K562 (cell line): ENCODE measurements around the gene DEDD. TPM values are rescaled to one million over a fixed set of nuclear protein-coding genes. Genes with fewer than 3 reads are reported as not detected.

Experiments
- BMI1 ChIP-seq: fragments of 150-350 bp; IDR thresholded peaks from 2 replicates; pipeline ENCODE4 v1.6.1; 2014; ENCODE audit warnings: low read length
- CEBPB ChIP-seq: fragments of 450-650 bp; IDR thresholded peaks from 2 replicates; pipeline ENCODE4 v1.6.1; 2016; ENCODE audit warnings: missing genetic modification characterization, missing compliant biosample characterization
- CTCF ChIP-seq, 3 experiments: IDR thresholded peaks in 2 of 3; conservative IDR thresholded peaks in 1 of 3; 2 replicates each; pipeline ENCODE4 v1.5.1; 2011 to 2012; ENCODE audit warnings: low read length in 3 of 3, mild to moderate bottlenecking in 3 of 3, control low read depth in 2 of 3, improper control_type of control experiment in 1 of 3, inconsistent platforms in 1 of 3, low read depth in 1 of 3, mixed read lengths in 1 of 3, moderate library complexity in 1 of 3; ENCODE audit not compliant: insufficient read depth in 2 of 3
- FOXK1 ChIP-seq: sonication (generic); formaldehyde crosslinking; IDR thresholded peaks from 2 replicates; pipeline ENCODE4 v1.8.0; 2022; ENCODE audit warnings: missing genetic modification reagents, mild to moderate bottlenecking, borderline replicate concordance
- HMBOX1 ChIP-seq: sonication (generic); IDR thresholded peaks from 2 replicates; pipeline ENCODE4 v1.6.1; 2016
- HMGN3 ChIP-seq: IDR thresholded peaks from 2 replicates; pipeline ENCODE4 v1.6.1; 2011; ENCODE audit warnings: borderline replicate concordance, low read depth, mild to moderate bottlenecking, mixed read lengths, low read length; ENCODE audit not compliant: insufficient read length; ENCODE audit errors: extremely low read depth
- KAT7 ChIP-seq: sonication (generic); formaldehyde crosslinking; IDR thresholded peaks from 2 replicates; pipeline ENCODE4 v1.8.0; 2022; ENCODE audit warnings: missing genetic modification reagents, mild to moderate bottlenecking, borderline replicate concordance
- KLF1 ChIP-seq: fragments of 450-650 bp; IDR thresholded peaks from 2 replicates; pipeline ENCODE4 v1.6.1; 2016; ENCODE audit warnings: missing genetic modification characterization, missing compliant biosample characterization
- MECOM ChIP-seq: fragments of 250-450 bp; sonication (Bioruptor Pico); IDR thresholded peaks from 2 replicates; pipeline ENCODE4 v1.8.0; 2022; ENCODE audit warnings: inconsistent platforms
- MED1 ChIP-seq: sonication (generic); formaldehyde crosslinking; IDR thresholded peaks from 2 replicates; pipeline ENCODE4 v1.8.1; 2023; ENCODE audit warnings: missing genetic modification reagents, borderline replicate concordance
- MNT ChIP-seq, 2 experiments: fragments of 450-650 bp; conservative IDR thresholded peaks; 2 replicates each; pipeline ENCODE4 v1.6.1; 2017; ENCODE audit warnings: mild to moderate bottlenecking in 2 of 2, moderate library complexity in 2 of 2
- MTA1 ChIP-seq: fragments of 450-650 bp; IDR thresholded peaks from 2 replicates; pipeline ENCODE4 v1.6.1; 2017; ENCODE audit warnings: borderline replicate concordance
- NUFIP1 ChIP-seq: fragments of 450-650 bp; IDR thresholded peaks from 2 replicates; pipeline ENCODE4 v1.6.1; 2018; ENCODE audit not compliant: partially characterized antibody
- OTX1 ChIP-seq: fragments of 450-650 bp; formaldehyde crosslinking; IDR thresholded peaks from 2 replicates; pipeline ENCODE4 v1.4.0; 2022; ENCODE audit warnings: mild to moderate bottlenecking
- PURB ChIP-seq: sonication (generic); formaldehyde crosslinking; IDR thresholded peaks from 2 replicates; pipeline ENCODE4 v1.9.0; 2021; ENCODE audit warnings: low read depth, mild to moderate bottlenecking, missing genetic modification reagents
- SMAD2 ChIP-seq: fragments of 150-350 bp; IDR thresholded peaks from 2 replicates; pipeline ENCODE4 v1.6.1; 2014; ENCODE audit warnings: low read depth, mild to moderate bottlenecking, low read length
- SRSF1 ChIP-seq: fragments of 200-400 bp; formaldehyde crosslinking; IDR thresholded peaks from 2 replicates; pipeline ENCODE4 v1.6.1; 2017; ENCODE audit warnings: mild to moderate bottlenecking, low read depth, low read length, moderate library complexity
- SRSF3 ChIP-seq: fragments of 200-400 bp; formaldehyde crosslinking; IDR thresholded peaks from 2 replicates; pipeline ENCODE4 v1.6.1; 2016; ENCODE audit warnings: mild to moderate bottlenecking, low read length, moderate library complexity; ENCODE audit not compliant: insufficient read depth
- THRB ChIP-seq: fragments of 450-650 bp; formaldehyde crosslinking; conservative IDR thresholded peaks from 2 replicates; pipeline ENCODE4 v1.4.0; 2022; ENCODE audit warnings: mild to moderate bottlenecking, missing genetic modification characterization
- ZFP30 ChIP-seq: fragments of 250-450 bp; sonication (Bioruptor Pico); IDR thresholded peaks from 2 replicates; pipeline ENCODE4 v1.8.0; 2022; ENCODE audit warnings: moderate library complexity, mild to moderate bottlenecking, inconsistent platforms, borderline replicate concordance
- ZNF436 ChIP-seq: fragments of 250-450, 450-650 bp; sonication (Bioruptor Pico); formaldehyde crosslinking; IDR thresholded peaks from 2 replicates; pipeline ENCODE4 v1.7.0; 2020; ENCODE audit warnings: mild to moderate bottlenecking
- ZNF695 ChIP-seq: fragments of 450-650 bp; formaldehyde crosslinking; IDR thresholded peaks from 2 replicates; pipeline ENCODE4 v1.4.0; 2020; ENCODE audit warnings: mild to moderate bottlenecking, moderate library complexity
- ZNF77 ChIP-seq: fragments of 250-450 bp; sonication (Bioruptor Pico); IDR thresholded peaks from 2 replicates; pipeline ENCODE4 v1.5.0; 2020
- polyA plus RNA-seq, 8 experiments: library from polyadenylated mRNA; depleted of rRNA in 4 of 8; stranded (reverse) in 5 of 8; unstranded in 3 of 8; fragments of >200 nt; fragmentation: Nextera tagmentation in 2 of 8; fragmentation: Illumina TruSeq in 1 of 8; extraction: Ambion mirVana in 2 of 8; extraction: Trizol in 1 of 8; gene quantifications; 2 replicates each; pipeline versions ENCODE4 v1.2.1 to v1.2.3, GENCODE V29; 2011 to 2014; ENCODE audit warnings: inconsistent platforms in 1 of 8, missing spikeins in 1 of 8
- total RNA-seq, 7 experiments: library from RNA; depleted of rRNA in 6 of 7; stranded (reverse); fragments of >200 nt in 6 of 7; fragmentation: Illumina TruSeq in 2 of 7; extraction: Trizol in 2 of 7; gene quantifications; 2 replicates each; pipeline versions ENCODE4 v1.2.1 to v1.2.3, GENCODE V29; 2011 to 2021; ENCODE audit warnings: low replicate concordance in 1 of 7

The DEDD gene
- total and polyA plus RNA-seq, 9 of the 15 experiments (the other 6 are each of a cell fraction or from before 2014, with no cell fraction given), result 11.6 to 41.0 (median 16.8) TPM

GRCh38 chr1:161132410-161133219 is at the start of gene DEDD (continued):
- TF ChIP-seq MECOM, result no peak
- no peak for TF ChIP-seq MED1 (CRISPR knock-in tag)
- TF ChIP-seq KLF1, result 0 out of 2 replicates have a peak, but pooled peaks have one; percentile 15
- TF ChIP-seq ZNF77 (CRISPR knock-in tag), result no peak
- TF ChIP-seq HMBOX1, result peak; percentile 27; the same call in 1 of the 2 replicates
- no peak for TF ChIP-seq ZNF695 (CRISPR knock-in tag)
- no peak for TF ChIP-seq PURB (CRISPR knock-in tag)
- no peak for TF ChIP-seq SRSF3
- no peak for TF ChIP-seq FOXK1 (CRISPR knock-in tag)
- peak; percentile 71 for TF ChIP-seq HMGN3
- peak; percentile 43 to 68 for TF ChIP-seq MNT (conservative IDR thresholded peaks at IDR 0.05)
- TF ChIP-seq SRSF1, result no peak
- TF ChIP-seq MTA1, result no peak
- TF ChIP-seq ZNF436 (CRISPR knock-in tag), result no peak
- TF ChIP-seq THRB, result no peak
- no peak for TF ChIP-seq NUFIP1
- TF ChIP-seq BMI1, result no peak
- no peak for TF ChIP-seq KAT7 (CRISPR knock-in tag)
- no peak for TF ChIP-seq ZFP30 (CRISPR knock-in tag)
- TF ChIP-seq OTX1 (CRISPR knock-in tag), result 0 out of 2 replicates have a peak, but pooled peaks have one; percentile 44
- no peak for TF ChIP-seq CEBPB (tag)
- peak in 2 of 3 experiments; percentile 21 to 28; a peak in 1 of 6 replicates for TF ChIP-seq CTCF (IDR thresholded peaks at IDR 0.05 in 2 of 3, conservative IDR thresholded peaks at IDR 0.05 in 1 of 3; ENCODE audit: insufficient read depth in 2 of 3, low read depth in 1 of 3, low read length in 3 of 3)
- no peak for TF ChIP-seq SMAD2
